Measurements from ENCODE around the gene POLR3E.

DNA sequence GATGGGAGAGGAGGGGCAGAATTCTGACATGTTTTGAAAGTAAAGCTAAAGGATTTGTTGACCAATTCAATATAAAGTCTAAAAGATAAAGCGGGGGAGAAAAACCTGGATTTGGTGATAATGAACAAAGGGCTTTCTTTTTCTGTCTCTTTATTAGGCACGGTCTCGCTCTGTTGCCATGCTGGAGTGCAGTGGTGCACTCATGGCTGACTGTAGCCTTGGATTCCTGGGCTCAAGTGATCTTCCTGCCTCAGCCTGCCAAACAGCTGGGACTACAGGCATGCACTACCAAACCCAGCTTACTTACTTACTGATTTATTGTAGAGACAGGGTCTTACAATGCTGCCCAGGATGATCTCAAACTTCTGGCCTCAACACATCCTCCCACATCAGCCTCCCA, 69.7 kb downstream of the POLR3E start:
- TF ChIP-seq POLR2A (IDR thresholded peaks at IDR 0.05) (no peak), EP300 (IDR thresholded peaks at IDR 0.05; ENCODE audit: low read depth) (no peak)
- TF ChIP-seq, protein P1, sequence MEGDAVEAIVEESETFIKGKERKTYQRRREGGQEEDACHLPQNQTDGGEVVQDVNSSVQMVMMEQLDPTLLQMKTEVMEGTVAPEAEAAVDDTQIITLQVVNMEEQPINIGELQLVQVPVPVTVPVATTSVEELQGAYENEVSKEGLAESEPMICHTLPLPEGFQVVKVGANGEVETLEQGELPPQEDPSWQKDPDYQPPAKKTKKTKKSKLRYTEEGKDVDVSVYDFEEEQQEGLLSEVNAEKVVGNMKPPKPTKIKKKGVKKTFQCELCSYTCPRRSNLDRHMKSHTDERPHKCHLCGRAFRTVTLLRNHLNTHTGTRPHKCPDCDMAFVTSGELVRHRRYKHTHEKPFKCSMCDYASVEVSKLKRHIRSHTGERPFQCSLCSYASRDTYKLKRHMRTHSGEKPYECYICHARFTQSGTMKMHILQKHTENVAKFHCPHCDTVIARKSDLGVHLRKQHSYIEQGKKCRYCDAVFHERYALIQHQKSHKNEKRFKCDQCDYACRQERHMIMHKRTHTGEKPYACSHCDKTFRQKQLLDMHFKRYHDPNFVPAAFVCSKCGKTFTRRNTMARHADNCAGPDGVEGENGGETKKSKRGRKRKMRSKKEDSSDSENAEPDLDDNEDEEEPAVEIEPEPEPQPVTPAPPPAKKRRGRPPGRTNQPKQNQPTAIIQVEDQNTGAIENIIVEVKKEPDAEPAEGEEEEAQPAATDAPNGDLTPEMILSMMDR (IDR thresholded peaks at IDR 0.05) = no peak

Measured in transverse colon (tissue), 3 donors.